ENCODE results near the gene LRWD1. TPM values are rescaled to one million over a fixed set of nuclear protein-coding genes. Genes with fewer than 3 reads are reported as not detected.
"Not testable (repeated sequence)": the region's sequence is repeated elsewhere in the genome, so short reads cannot be mapped to it uniquely, and the experiment has no call there.

LRWD1 gene
- total RNA-seq, 1 experiment from 2014 or later, result 39.5 TPM

GRCh38 chr7:102479982-102480637, 15.3 kb downstream of the LRWD1 start:
- ATAC-seq; H4K20me1 ChIP-seq (ENCODE audit: insufficient read depth); H3K9ac ChIP-seq (ENCODE audit: low read length); H3K4me2 ChIP-seq (ENCODE audit: low read length); H3K36me3 ChIP-seq (ENCODE audit: control insufficient read depth in 1 of 2, insufficient read depth in 2 of 2, low read length in 2 of 2); H3K27ac ChIP-seq (ENCODE audit: low read depth, low read length); H3K4me1 ChIP-seq (ENCODE audit: control insufficient read depth in 1 of 2, insufficient read depth in 2 of 2, low read length in 2 of 2); H3K27me3 ChIP-seq (ENCODE audit: insufficient read depth, low read length); H3K4me3 ChIP-seq (replicated peaks in 1 of 2; ENCODE audit: low read depth in 1 of 2, low read length in 2 of 2); POLR2A ChIA-PET; H3K9me2 ChIP-seq (ENCODE audit: insufficient read depth); BruUV-seq (replicated peaks); intact Hi-C loops (cut with micrococcal nuclease); H2AFZ ChIP-seq (ENCODE audit: low read depth, low read length, poor library complexity, severe bottlenecking); H3K9me3 ChIP-seq (ENCODE audit: control insufficient read depth in 1 of 2, insufficient read depth in 1 of 2, low read depth in 1 of 2, low read length in 2 of 2); DNase-seq (ENCODE audit: low read depth, low spot score); H3K79me2 ChIP-seq (ENCODE audit: insufficient read depth, low read length); RAD21 ChIA-PET (ENCODE audit: low non-redundant PET in 1 of 2, low total read pairs in 2 of 2, uncharacterized antibody in 2 of 2, unreplicated experiment in 2 of 2); CTCF ChIA-PET: not testable (repeated sequence)
- TF ChIP-seq CTCF (IDR thresholded peaks at IDR 0.05 in 2 of 3, conservative IDR thresholded peaks at IDR 0.05 in 1 of 3; ENCODE audit: borderline replicate concordance in 1 of 3, insufficient read depth in 1 of 3, low read depth in 2 of 3, low read length in 2 of 3) (peak; percentile 24 to 30 (median 25); a peak in 4 of 6 replicates), RAD21 (IDR thresholded peaks at IDR 0.05; ENCODE audit: low read depth) (peak; percentile 41; the same call in 1 of the 2 replicates)

GRCh38 chr7:102481962-102482361, 17.2 kb downstream of the LRWD1 start:
- H3K4me1 ChIP-seq (ENCODE audit: control insufficient read depth in 1 of 2, insufficient read depth in 2 of 2, low read length in 2 of 2); BruUV-seq (replicated peaks); RAD21 ChIA-PET (ENCODE audit: low non-redundant PET in 1 of 2, low total read pairs in 2 of 2, uncharacterized antibody in 2 of 2, unreplicated experiment in 2 of 2); DNase-seq (ENCODE audit: low read depth, low spot score); H3K27ac ChIP-seq (ENCODE audit: low read depth, low read length); ATAC-seq; H3K27me3 ChIP-seq (ENCODE audit: insufficient read depth, low read length); H2AFZ ChIP-seq (ENCODE audit: low read depth, low read length, poor library complexity, severe bottlenecking); CTCF ChIA-PET; POLR2A ChIA-PET; H4K20me1 ChIP-seq (ENCODE audit: insufficient read depth); H3K9me2 ChIP-seq (ENCODE audit: insufficient read depth); intact Hi-C loops (cut with micrococcal nuclease); H3K4me2 ChIP-seq (ENCODE audit: low read length); H3K9me3 ChIP-seq (ENCODE audit: control insufficient read depth in 1 of 2, insufficient read depth in 1 of 2, low read depth in 1 of 2, low read length in 2 of 2); H3K4me3 ChIP-seq (replicated peaks in 1 of 2; ENCODE audit: low read depth in 1 of 2, low read length in 2 of 2); H3K36me3 ChIP-seq (ENCODE audit: control insufficient read depth in 1 of 2, insufficient read depth in 2 of 2, low read length in 2 of 2); H3K9ac ChIP-seq (ENCODE audit: low read length); H3K79me2 ChIP-seq (ENCODE audit: insufficient read depth, low read length): not testable (repeated sequence)

GRCh38 chr7:102484317-102484716, 19.5 kb downstream of the LRWD1 start:
- H2AFZ ChIP-seq (ENCODE audit: low read depth, low read length, poor library complexity, severe bottlenecking); POLR2A ChIA-PET; H3K4me3 ChIP-seq (replicated peaks in 1 of 2; ENCODE audit: low read depth in 1 of 2, low read length in 2 of 2); H3K79me2 ChIP-seq (ENCODE audit: insufficient read depth, low read length); DNase-seq (ENCODE audit: low read depth, low spot score); H3K27me3 ChIP-seq (ENCODE audit: insufficient read depth, low read length); H4K20me1 ChIP-seq (ENCODE audit: insufficient read depth); H3K36me3 ChIP-seq (ENCODE audit: control insufficient read depth in 1 of 2, insufficient read depth in 2 of 2, low read length in 2 of 2); H3K9ac ChIP-seq (ENCODE audit: low read length); H3K4me2 ChIP-seq (ENCODE audit: low read length); H3K4me1 ChIP-seq (ENCODE audit: control insufficient read depth in 1 of 2, insufficient read depth in 2 of 2, low read length in 2 of 2); RAD21 ChIA-PET (ENCODE audit: low non-redundant PET in 1 of 2, low total read pairs in 2 of 2, uncharacterized antibody in 2 of 2, unreplicated experiment in 2 of 2); H3K9me3 ChIP-seq (ENCODE audit: control insufficient read depth in 1 of 2, insufficient read depth in 1 of 2, low read depth in 1 of 2, low read length in 2 of 2); H3K27ac ChIP-seq (ENCODE audit: low read depth, low read length); H3K9me2 ChIP-seq (ENCODE audit: insufficient read depth); BruUV-seq (replicated peaks); CTCF ChIA-PET; intact Hi-C loops (cut with micrococcal nuclease): not testable (repeated sequence)
- peak; percentile 70 for ATAC-seq

- CTCF ChIA-PET; H2AFZ ChIP-seq (ENCODE audit: low read depth, low read length, poor library complexity, severe bottlenecking); BruUV-seq (replicated peaks); H3K27me3 ChIP-seq (ENCODE audit: insufficient read depth, low read length); DNase-seq (ENCODE audit: low read depth, low spot score); H3K79me2 ChIP-seq (ENCODE audit: insufficient read depth, low read length); H3K27ac ChIP-seq (ENCODE audit: low read depth, low read length); H3K9me2 ChIP-seq (ENCODE audit: insufficient read depth); H3K9me3 ChIP-seq (ENCODE audit: control insufficient read depth in 1 of 2, insufficient read depth in 1 of 2, low read depth in 1 of 2, low read length in 2 of 2); RAD21 ChIA-PET (ENCODE audit: low non-redundant PET in 1 of 2, low total read pairs in 2 of 2, uncharacterized antibody in 2 of 2, unreplicated experiment in 2 of 2); intact Hi-C loops (cut with micrococcal nuclease); H3K4me3 ChIP-seq (replicated peaks in 1 of 2; ENCODE audit: low read depth in 1 of 2, low read length in 2 of 2); H3K4me2 ChIP-seq (ENCODE audit: low read length); H3K36me3 ChIP-seq (ENCODE audit: control insufficient read depth in 1 of 2, insufficient read depth in 2 of 2, low read length in 2 of 2); H4K20me1 ChIP-seq (ENCODE audit: insufficient read depth); POLR2A ChIA-PET; H3K4me1 ChIP-seq (ENCODE audit: control insufficient read depth in 1 of 2, insufficient read depth in 2 of 2, low read length in 2 of 2); H3K9ac ChIP-seq (ENCODE audit: low read length): not testable (repeated sequence)
- peak; percentile 95 for ATAC-seq
Measured at GRCh38 chr7:102490529-102491075, 25.8 kb downstream of the LRWD1 start.

All from HCT116 (cell line).